Thyroid gland (tissue), 4 donors: Measurements from ENCODE around the gene HSPA8. TPM values are rescaled to one million over a fixed set of nuclear protein-coding genes. Genes with fewer than 3 reads are reported as not detected.
"Not testable (repeated sequence)": the region's sequence is repeated elsewhere in the genome, so short reads cannot be mapped to it uniquely, and the experiment has no call there.

Experiments used
- DNase-seq, 2 donors: peaks; one replicate each; pipeline ENCODE4 v3.0.0-alpha.2; 2019
- H3K27ac ChIP-seq, 3 donors: fragments of 200-600 bp; sonication (generic); 1 replicate in 2 of 3; 2 replicates in 1 of 3; pipeline ENCODE4 v1.5.1; 2016 to 2019; ENCODE audit warnings: mild to moderate bottlenecking in 1 of 3, moderate library complexity in 1 of 3
- H3K27me3 ChIP-seq: fragments of 200-600 bp; sonication (generic); one replicate; pipeline ENCODE4 v1.5.1; 2019
- H3K36me3 ChIP-seq, 2 donors: fragments of 200-600 bp; sonication (generic); one replicate each; pipeline ENCODE4 v1.5.1; 2016 to 2019
- H3K4me1 ChIP-seq, 2 donors: fragments of 200-600 bp; sonication (generic); one replicate each; pipeline ENCODE4 v1.5.1; 2017 to 2019
- H3K4me3 ChIP-seq, 3 donors: fragments of 200-600 bp; sonication (generic); replicated peaks in 1 of 3; 1 replicate in 2 of 3; 2 replicates in 1 of 3; pipeline ENCODE4 v1.5.1; 2016; ENCODE audit warnings: mild to moderate bottlenecking in 1 of 3
- H3K9me3 ChIP-seq: fragments of 200-600 bp; sonication (generic); one replicate; pipeline ENCODE4 v1.5.1; 2017
- POLR2A ChIP-seq, 2 donors: fragments of 450-650 bp; IDR thresholded peaks; one replicate each; pipeline ENCODE4 v1.6.1; 2017; ENCODE audit warnings: antibody characterized with exemption in 2 of 2, mild to moderate bottlenecking in 2 of 2, moderate library complexity in 1 of 2
- WGBS, 2 donors: methylation state at CpG; one replicate each; pipeline ENCODE4 v1.1.5; 2017; 5-methylcytosine and 5-hydroxymethylcytosine counted together
- intact Hi-C: fragments of 100-400 bp; cut with DNase I; formaldehyde crosslinking; loops from one replicate; pipeline ENCODE4 v1.15.1; 2023
- total RNA-seq, 4 donors: library from RNA; depleted of rRNA; stranded (reverse); fragments of >200 nt; gene quantifications; one replicate each; pipeline ENCODE4 v1.2.3, GENCODE V29; 2016
- TF ChIP-seq, protein P1 (sequence below), 6 experiments: fragments of 200-600 bp in 3 of 6; fragments of 450-650 bp in 3 of 6; sonication (generic) in 3 of 6; IDR thresholded peaks; one replicate each; pipeline ENCODE4 v1.5.1; 2016 to 2019; ENCODE audit warnings: antibody characterized with exemption in 6 of 6, mild to moderate bottlenecking in 2 of 6, inconsistent platforms in 1 of 6, moderate library complexity in 1 of 6

HSPA8 gene
- total RNA-seq, 4 donors from 2014 or later = 641 to 1,030 (median 860) TPM

DNA sequence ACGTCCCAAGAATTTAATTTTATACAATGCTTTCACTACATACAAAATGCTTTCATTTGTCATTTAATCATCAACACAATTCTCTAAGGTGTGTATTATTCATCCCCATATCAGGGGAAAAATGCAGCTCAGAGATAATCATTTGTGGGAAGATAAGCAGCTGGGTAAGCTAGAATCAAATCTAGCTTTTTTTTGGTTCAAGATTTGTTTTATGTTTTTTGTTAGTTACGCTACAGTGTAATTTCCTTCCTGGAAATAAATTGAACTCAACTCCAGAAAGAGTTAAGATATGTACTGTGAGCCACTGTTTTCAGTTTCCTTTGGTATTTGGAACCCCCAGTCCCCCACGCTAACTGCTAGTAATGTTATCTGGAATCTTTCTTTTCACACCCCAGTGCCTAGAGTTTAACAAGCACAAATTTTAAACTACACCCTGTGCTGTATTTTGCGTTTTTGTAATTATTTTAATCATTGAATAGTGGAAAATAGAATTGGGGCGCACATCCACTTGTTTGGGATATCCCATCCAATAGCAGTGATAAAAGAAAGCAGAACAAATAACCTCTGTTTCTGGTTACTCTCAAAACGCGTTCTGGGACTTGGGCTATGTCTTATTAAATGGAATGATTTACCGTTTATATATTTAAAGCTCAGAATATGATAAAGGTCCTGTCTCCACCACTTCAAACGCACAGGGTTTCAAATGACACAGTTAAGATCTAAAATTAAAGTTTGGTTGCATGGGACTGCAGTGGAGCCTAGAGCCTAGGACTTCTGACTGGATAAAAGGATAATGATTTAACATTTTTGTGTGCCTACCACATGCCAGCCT, 2.1 kb upstream of the HSPA8 start:
- no peak for DNase-seq
- 51 to 56% methylated on average over 9 of the region's 9 CpGs for WGBS, 2 donors
- TF ChIP-seq POLR2A (IDR thresholded peaks at IDR 0.05) = no peak
- TF ChIP-seq, protein P1, sequence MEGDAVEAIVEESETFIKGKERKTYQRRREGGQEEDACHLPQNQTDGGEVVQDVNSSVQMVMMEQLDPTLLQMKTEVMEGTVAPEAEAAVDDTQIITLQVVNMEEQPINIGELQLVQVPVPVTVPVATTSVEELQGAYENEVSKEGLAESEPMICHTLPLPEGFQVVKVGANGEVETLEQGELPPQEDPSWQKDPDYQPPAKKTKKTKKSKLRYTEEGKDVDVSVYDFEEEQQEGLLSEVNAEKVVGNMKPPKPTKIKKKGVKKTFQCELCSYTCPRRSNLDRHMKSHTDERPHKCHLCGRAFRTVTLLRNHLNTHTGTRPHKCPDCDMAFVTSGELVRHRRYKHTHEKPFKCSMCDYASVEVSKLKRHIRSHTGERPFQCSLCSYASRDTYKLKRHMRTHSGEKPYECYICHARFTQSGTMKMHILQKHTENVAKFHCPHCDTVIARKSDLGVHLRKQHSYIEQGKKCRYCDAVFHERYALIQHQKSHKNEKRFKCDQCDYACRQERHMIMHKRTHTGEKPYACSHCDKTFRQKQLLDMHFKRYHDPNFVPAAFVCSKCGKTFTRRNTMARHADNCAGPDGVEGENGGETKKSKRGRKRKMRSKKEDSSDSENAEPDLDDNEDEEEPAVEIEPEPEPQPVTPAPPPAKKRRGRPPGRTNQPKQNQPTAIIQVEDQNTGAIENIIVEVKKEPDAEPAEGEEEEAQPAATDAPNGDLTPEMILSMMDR (IDR thresholded peaks at IDR 0.05) = no peak
- Histone ChIP-seq H3K4me1 (peaks cover 29 to 30% of the 10 kb centered on the region in 2 donors), H3K27ac (peak overlapping the region; percentile 100), H3K9me3 (no peaks in the 10 kb centered on the region), H3K36me3 (peaks cover 19% of the 10 kb centered on the region in 2 donors), H3K27me3 (no peaks in the 10 kb centered on the region), H3K4me3 (peak overlapping the region in 1 of 3 donors; percentile 89)
- intact Hi-C loops = no loop called here

DNA sequence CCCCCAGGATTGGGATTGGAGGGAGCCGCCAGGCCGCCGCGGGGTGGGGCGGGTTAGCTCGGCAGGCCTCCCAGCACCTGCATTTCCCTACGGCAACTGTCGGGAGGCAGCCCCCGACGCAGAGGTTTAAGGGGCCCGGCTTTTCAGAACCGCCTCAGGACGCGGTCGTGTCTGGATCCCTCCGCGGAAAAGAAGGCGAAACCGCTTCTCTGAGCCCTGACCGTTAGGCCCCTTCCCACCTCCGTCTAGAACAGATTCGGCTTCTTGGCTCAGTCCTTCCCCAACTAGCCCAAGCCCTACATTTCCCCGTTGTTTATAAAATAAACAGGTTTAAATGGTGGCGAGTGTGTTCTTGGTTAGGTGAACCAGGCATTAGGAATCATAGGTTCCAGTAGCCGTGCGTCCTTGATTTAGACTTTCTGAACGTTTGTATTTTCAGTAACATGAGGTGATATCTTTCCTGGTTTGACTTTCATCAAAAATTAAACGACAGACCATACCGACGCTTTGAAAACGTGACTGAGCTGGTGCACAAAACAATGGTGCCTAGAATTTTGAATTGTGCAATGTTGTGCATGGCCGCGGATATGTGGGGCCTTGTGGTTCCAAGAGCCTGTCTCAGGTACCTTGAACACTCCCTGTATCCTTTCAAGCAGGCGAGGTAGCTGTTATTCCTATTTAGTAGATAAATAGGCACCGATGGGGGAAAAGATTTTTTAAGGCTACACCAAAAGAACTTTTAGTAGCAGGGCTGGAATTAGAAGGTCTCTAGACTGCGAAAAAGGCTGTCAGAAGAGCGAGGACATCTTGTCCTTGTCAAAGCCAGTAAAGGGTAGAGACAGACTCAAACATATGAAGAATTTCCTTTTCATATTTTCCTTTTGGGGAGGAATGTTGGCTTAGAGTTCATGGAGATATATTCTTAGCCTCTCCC, 1.2 kb upstream of the HSPA8 start:
- Histone ChIP-seq H3K27me3 (no peaks in the 10 kb centered on the region), H3K4me3 (peak overlapping the region; percentile 51 to 91 (median 89)), H3K36me3 (peaks cover 28% of the 10 kb centered on the region in 2 donors), H3K4me1 (peaks cover 33 to 37% of the 10 kb centered on the region in 2 donors), H3K9me3 (no peaks in the 10 kb centered on the region), H3K27ac (peak overlapping the region; percentile 100)
- DNase-seq = peak; percentile 44 to 52
- 7 to 9% methylated on average over 21 to 24 of the region's 37 CpGs for WGBS, 2 donors
- peak in 1 of 2 donors; percentile 40 for TF ChIP-seq POLR2A (IDR thresholded peaks at IDR 0.05)
- TF ChIP-seq, protein P1 (IDR thresholded peaks at IDR 0.05) = no peak
- intact Hi-C loops = no loop called here

DNA sequence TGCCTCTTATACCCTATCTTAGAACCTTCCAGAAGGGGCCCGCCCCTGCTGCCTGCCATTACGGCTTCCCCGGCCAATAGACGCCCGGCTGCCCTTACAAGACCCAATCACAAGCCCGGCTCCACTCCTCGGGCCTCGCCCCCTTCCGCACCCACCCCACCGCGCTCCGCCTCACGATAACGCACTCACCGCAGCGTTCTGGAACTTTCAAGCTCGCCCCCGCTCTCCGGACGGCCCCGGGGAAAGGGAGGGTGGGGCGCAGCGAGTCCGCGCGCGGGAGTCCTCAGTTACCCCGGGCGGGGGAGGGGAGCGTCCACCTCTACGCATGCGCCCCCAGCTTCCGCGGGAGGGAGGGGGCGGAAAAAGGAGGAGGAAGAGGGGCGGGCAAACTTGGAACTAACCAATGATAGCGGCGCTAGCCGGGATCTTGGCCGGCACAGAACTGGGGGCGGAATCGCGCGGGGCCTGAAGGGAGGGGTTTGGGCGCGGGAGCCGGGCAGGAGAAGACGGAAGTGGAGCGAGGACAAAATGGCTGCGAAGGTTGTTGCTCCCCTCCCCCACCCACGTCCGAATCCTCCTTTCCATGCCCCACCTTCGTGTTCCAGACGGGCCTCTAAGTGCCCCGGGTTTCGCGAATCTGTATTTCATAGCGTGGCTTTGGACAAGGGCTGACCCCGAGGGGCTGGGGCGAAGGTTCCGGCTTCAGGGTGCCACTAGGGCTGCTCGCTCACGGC, 389 bp upstream of the HSPA8 start:
- Histone ChIP-seq H3K27ac (peak overlapping the region; percentile 100), H3K27me3 (no peaks in the 10 kb centered on the region), H3K9me3 (no peaks in the 10 kb centered on the region), H3K4me1 (peaks cover 37 to 39% of the 10 kb centered on the region in 2 donors), H3K4me3 (peak overlapping the region; percentile 51 to 91 (median 89)), H3K36me3 (peaks cover 36% of the 10 kb centered on the region in 2 donors)
- intact Hi-C loops = no loop called here
- peak; percentile 99 for DNase-seq
- TF ChIP-seq, protein P1 (IDR thresholded peaks at IDR 0.05) = no peak
- TF ChIP-seq POLR2A (IDR thresholded peaks at IDR 0.05) = peak; percentile 56 to 65
- 0 to 1% methylated on average over 29 to 45 of the region's 63 CpGs for WGBS, 2 donors

DNA sequence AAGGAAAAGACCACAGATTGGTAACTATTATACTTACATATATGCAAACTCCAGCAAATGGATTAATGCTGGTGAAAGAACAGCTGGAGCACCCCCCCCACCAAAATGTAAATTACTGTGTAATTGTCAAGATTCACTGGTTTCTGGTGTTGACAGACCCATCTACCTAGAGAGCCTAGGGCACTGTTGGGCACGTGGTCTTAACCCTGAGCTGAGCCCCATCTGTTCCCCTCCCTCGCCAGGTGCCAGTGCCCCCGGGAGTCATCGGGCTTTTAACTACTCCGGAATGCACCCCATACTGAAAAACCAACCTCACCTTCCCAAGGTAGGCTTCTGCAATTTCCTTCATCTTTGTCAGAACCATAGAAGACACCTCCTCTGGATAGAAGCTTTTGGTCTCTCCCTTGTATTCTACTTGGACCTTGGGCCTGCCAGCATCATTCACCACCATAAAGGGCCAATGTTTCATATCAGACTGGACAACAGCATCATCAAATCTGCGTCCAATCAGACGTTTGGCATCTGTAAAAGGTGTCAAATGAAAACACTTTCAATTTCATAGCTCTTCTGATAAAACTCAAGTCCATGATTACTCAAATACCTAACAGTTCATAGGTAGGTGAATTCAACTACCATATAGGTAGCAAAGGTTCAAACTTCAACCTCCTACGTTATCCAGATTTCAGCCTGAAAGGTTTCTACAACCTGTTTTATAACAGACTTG, 1.5 kb downstream of the HSPA8 start:
- H3K27ac ChIP-seq = peak overlapping the region in 1 of 3 donors; percentile 100
- H3K4me1 ChIP-seq = peaks cover 43 to 46% of the 10 kb centered on the region in 2 donors
- intact Hi-C loops = no loop called here
- no peak for DNase-seq
- H3K4me3 ChIP-seq = peak overlapping the region in 2 of 3 donors; percentile 72 to 89
- peaks cover 53 to 55% of the 10 kb centered on the region in 2 donors for H3K36me3 ChIP-seq
- TF ChIP-seq, protein P1 (IDR thresholded peaks at IDR 0.05) = no peak
- TF ChIP-seq POLR2A (IDR thresholded peaks at IDR 0.05) = no peak
- 13 to 15% methylated on average over 8 of the region's 8 CpGs for WGBS, 2 donors
- H3K9me3 ChIP-seq = no peaks in the 10 kb centered on the region
- H3K27me3 ChIP-seq = no peaks in the 10 kb centered on the region

DNA sequence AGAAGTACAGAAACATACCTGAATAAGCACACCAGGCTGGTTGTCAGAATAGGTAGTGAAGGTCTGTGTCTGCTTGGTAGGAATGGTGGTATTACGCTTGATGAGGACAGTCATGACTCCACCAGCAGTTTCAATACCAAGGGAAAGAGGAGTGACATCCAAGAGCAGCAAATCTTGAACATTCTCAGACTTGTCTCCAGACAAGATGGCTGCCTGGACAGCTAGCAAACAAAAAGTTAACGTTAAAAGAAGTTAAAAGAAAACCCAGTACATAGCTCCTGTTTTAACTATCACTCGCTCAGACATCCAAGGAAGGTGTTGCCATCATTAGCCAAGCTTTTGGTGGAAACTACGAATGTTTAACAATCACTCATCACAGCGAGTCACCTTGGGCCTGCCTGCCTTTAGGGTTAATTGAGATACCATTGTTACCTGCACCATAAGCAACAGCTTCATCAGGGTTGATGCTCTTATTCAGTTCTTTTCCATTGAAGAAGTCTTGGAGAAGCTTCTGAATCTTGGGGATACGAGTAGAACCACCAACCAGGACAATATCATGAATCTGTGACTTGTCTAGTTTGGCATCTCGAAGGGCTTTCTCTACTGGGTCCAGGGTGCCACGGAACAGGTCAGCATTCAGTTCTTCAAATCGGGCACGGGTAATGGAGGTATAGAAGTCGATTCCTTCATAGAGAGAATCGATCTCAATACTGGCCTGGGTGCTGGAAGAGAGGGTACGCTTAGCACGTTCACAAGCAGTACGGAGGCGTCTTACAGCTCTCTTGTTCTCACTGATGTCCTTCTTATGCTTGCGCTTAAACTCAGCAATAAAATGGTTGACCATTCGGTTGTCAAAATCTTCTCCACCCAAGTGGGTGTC, 2.7 kb downstream of the HSPA8 start:
- H3K4me1 ChIP-seq = peaks cover 37 to 42% of the 10 kb centered on the region in 2 donors

More for the DNA sequence above, 2.7 kb downstream of the HSPA8 start:
- WGBS, 2 donors = 62 to 63% methylated on average over 18 of the region's 18 CpGs
- H3K27me3 ChIP-seq, intact Hi-C loops, DNase-seq, H3K9me3 ChIP-seq, H3K4me3 ChIP-seq: not testable (repeated sequence)
- Histone ChIP-seq H3K27ac (peak overlapping the region in 1 of 3 donors; percentile 100), H3K36me3 (peaks cover 57 to 59% of the 10 kb centered on the region in 2 donors)
